KMS-11 (cell line): ENCODE measurements around the gene C9orf153.
"Not testable (repeated sequence)": the region's sequence is repeated elsewhere in the genome, so short reads cannot be mapped to it uniquely, and the experiment has no call there.

Source experiments
- H2AFZ ChIP-seq: fragments of 200-600 bp; sonication (generic); 2 replicates; pipeline ENCODE4 v1.6.1; 2016; ENCODE audit warnings: antibody characterized with exemption, mixed run types, low read depth
- H3K27ac ChIP-seq: fragments of 200-600 bp; sonication (generic); 2 replicates; pipeline ENCODE4 v1.6.1; 2016; ENCODE audit warnings: mild to moderate bottlenecking, mixed run types
- H3K27me3 ChIP-seq: fragments of 200-600 bp; sonication (generic); 2 replicates; pipeline ENCODE4 v1.6.1; 2017; ENCODE audit warnings: mild to moderate bottlenecking, low read depth, mixed run types, moderate library complexity; ENCODE audit not compliant: insufficient read depth
- H3K36me3 ChIP-seq: fragments of 200-600 bp; sonication (generic); 2 replicates; pipeline ENCODE4 v1.6.1; 2017; ENCODE audit warnings: mild to moderate bottlenecking, mixed run types; ENCODE audit not compliant: insufficient read depth
- H3K4me1 ChIP-seq: fragments of 200-600 bp; sonication (generic); 2 replicates; pipeline ENCODE4 v1.6.1; 2016; ENCODE audit warnings: mild to moderate bottlenecking, low read depth, mixed run types; ENCODE audit not compliant: poor library complexity, severe bottlenecking
- H3K4me2 ChIP-seq: fragments of 200-600 bp; sonication (generic); 2 replicates; pipeline ENCODE4 v1.7.0; 2016; ENCODE audit warnings: mild to moderate bottlenecking, mixed run types
- H3K4me3 ChIP-seq: fragments of 200-600 bp; sonication (generic); IDR thresholded peaks from 2 replicates; pipeline ENCODE4 v1.6.1; 2017; ENCODE audit warnings: low read depth, low read length, mixed read lengths; ENCODE audit not compliant: insufficient read depth
- H3K79me2 ChIP-seq: fragments of 200-600 bp; sonication (generic); 2 replicates; pipeline ENCODE4 v1.6.1; 2016; ENCODE audit warnings: low read depth, mixed run types; ENCODE audit not compliant: insufficient read depth
- H3K9ac ChIP-seq: fragments of 200-600 bp; sonication (generic); 2 replicates; pipeline ENCODE4 v1.6.1; 2016; ENCODE audit warnings: mild to moderate bottlenecking, mixed run types
- H4K20me1 ChIP-seq: fragments of 200-600 bp; sonication (generic); 2 replicates; pipeline ENCODE4 v1.6.1; 2016; ENCODE audit warnings: mild to moderate bottlenecking, mixed run types; ENCODE audit not compliant: insufficient read depth
- CTCF ChIP-seq: fragments of 200-600 bp; sonication (generic); conservative IDR thresholded peaks from 2 replicates; pipeline ENCODE4 v1.6.1; 2017; ENCODE audit warnings: low read depth, mild to moderate bottlenecking, antibody characterized with exemption, low read length, moderate library complexity, mixed read lengths

The C9orf153 gene

GRCh38 chr9:86193088-86193487, 66.4 kb downstream of the C9orf153 start:
- no peaks in the 10 kb centered on the region for H4K20me1 ChIP-seq
- no peaks in the 10 kb centered on the region for H3K4me1 ChIP-seq
- H3K79me2 ChIP-seq, result no peaks in the 10 kb centered on the region
- H3K4me2 ChIP-seq, result no peak overlapping the region
- no peak for TF ChIP-seq CTCF
- H3K9ac ChIP-seq, result no peak overlapping the region
- H3K36me3 ChIP-seq, result no peaks in the 10 kb centered on the region
- no peak overlapping the region for H3K27ac ChIP-seq
- no peak overlapping the region for H3K4me3 ChIP-seq
- no peak overlapping the region for H2AFZ ChIP-seq
- H3K27me3 ChIP-seq, result no peaks in the 10 kb centered on the region

GRCh38 chr9:86190700-86191099, 68.8 kb downstream of the C9orf153 start:
- H3K79me2 ChIP-seq, H3K36me3 ChIP-seq, H4K20me1 ChIP-seq, H3K4me3 ChIP-seq, H3K4me1 ChIP-seq, H3K27me3 ChIP-seq, H3K27ac ChIP-seq, H3K4me2 ChIP-seq, H3K9ac ChIP-seq, H2AFZ ChIP-seq: not testable (repeated sequence)

- H3K79me2 ChIP-seq, result no peaks in the 10 kb centered on the region
Observed at GRCh38 chr9:86187121-86187520, 72.3 kb downstream of the C9orf153 start.

GRCh38 chr9:86186696-86187095, 72.8 kb downstream of the C9orf153 start:
- Histone ChIP-seq H3K4me2 (no peak overlapping the region), H3K9ac (no peak overlapping the region), H4K20me1 (no peaks in the 10 kb centered on the region), H3K4me1 (no peaks in the 10 kb centered on the region), H3K27ac (no peak overlapping the region), H3K79me2 (no peaks in the 10 kb centered on the region), H3K27me3 (no peaks in the 10 kb centered on the region), H3K36me3 (no peaks in the 10 kb centered on the region), H2AFZ (no peak overlapping the region), H3K4me3 (no peak overlapping the region)
- TF ChIP-seq CTCF, result no peak

More at GRCh38 chr9:86187121-86187520, 72.3 kb downstream of the C9orf153 start:
- Histone ChIP-seq H3K27me3 (no peaks in the 10 kb centered on the region), H3K4me2 (no peak overlapping the region), H3K36me3 (no peaks in the 10 kb centered on the region), H2AFZ (no peak overlapping the region), H4K20me1 (no peaks in the 10 kb centered on the region), H3K4me3 (no peak overlapping the region), H3K9ac (no peak overlapping the region), H3K4me1 (no peaks in the 10 kb centered on the region), H3K27ac (no peak overlapping the region)
- TF ChIP-seq CTCF, result no peak

- no peak overlapping the region for H3K4me3 ChIP-seq
- TF ChIP-seq CTCF, result no peak
- H3K79me2 ChIP-seq, result no peaks in the 10 kb centered on the region
- no peak overlapping the region for H3K4me2 ChIP-seq
- H3K36me3 ChIP-seq, result no peaks in the 10 kb centered on the region
- H3K27me3 ChIP-seq, result no peaks in the 10 kb centered on the region
- no peak overlapping the region for H3K9ac ChIP-seq
- no peak overlapping the region for H2AFZ ChIP-seq
- no peaks in the 10 kb centered on the region for H4K20me1 ChIP-seq
- H3K4me1 ChIP-seq, result no peaks in the 10 kb centered on the region
- H3K27ac ChIP-seq, result no peak overlapping the region
Observed at GRCh38 chr9:86185872-86186271, 73.6 kb downstream of the C9orf153 start.
